GM04504 (cell line): Measurements from ENCODE around the gene BUB3.
A peak's percentile ranks its signal among the peaks of the same experiment; 100 is the strongest.
"Not testable (repeated sequence)": the region's sequence is repeated elsewhere in the genome, so short reads cannot be mapped to it uniquely, and the experiment has no call there.

Experiments
- DNase-seq: peaks from one replicate; pipeline ENCODE4 v3.0.0-alpha.2; 2012; ENCODE audit warnings: low read depth

BUB3 gene

DNA sequence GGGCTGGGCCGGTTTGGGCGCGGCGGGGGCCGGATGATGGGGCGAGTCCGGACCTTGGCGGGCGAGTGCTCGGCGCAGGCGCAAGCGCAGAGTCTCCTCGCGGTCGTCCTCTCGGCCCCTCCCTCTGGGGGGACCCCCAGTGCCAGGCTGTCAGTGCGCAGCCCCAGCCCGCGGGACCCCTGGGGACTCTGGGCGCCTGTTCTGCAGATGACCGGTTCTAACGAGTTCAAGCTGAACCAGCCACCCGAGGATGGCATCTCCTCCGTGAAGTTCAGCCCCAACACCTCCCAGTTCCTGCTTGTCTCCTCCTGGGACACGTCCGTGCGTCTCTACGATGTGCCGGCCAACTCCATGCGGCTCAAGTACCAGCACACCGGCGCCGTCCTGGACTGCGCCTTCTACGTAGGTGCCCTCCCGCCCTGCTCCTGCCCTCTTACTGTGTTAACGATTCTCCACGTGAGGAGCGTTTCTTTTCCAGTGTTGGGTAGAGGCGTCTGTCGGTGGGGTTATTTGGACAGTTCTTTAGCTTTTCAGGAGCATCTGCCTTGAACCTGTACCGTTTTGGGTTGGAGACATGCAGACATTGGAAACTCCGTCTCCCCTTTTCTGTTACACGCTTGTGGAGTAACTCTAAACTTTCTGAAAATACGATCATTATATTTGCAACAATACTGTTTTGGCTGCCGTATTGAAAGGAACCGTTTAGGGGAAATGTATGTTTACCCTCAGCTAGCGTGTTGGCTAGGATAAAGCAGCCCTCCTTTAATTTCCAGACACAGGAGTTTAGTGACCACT, 706 bp downstream of the BUB3 start:
- peak; percentile 15 for DNase-seq

DNA sequence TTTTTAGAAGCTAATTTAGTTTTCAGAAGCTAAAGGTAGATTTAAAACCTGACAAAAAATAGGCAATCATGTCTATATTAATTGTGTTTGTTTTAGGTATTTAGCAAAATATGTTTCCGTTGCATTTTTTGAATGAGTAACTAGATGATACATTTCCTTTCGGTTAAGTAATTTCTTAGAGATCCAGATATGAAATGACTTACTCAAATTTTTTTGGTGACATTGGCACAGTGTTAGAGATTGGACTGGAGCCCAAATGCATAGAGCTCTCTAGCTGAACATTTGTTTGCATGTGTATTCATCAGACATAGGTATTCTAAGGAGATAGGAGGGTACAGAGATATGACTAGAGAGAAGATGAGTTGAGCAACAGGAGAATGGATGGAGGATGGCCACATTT, 1.9 kb downstream of the BUB3 start:
- no peak for DNase-seq

DNA sequence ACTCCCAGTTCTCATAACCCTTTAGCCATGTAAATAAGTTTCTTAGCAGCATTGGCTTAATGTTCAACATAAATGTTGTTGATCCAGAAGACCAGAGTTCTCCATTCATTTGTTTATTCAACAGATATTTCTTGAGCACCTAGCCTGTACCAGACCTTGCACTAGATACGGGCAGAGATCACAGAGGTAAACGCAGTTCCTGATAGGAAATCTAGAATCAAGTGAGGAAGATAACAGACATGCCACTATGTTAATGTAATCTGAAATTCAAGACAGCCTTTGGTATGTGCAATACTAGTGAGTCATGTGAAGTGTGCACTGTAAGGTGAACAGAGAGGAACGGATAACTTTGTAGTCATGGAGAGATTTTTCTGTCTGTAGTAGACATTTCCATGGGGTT, 3.0 kb downstream of the BUB3 start:
- DNase-seq, result no peak

DNA sequence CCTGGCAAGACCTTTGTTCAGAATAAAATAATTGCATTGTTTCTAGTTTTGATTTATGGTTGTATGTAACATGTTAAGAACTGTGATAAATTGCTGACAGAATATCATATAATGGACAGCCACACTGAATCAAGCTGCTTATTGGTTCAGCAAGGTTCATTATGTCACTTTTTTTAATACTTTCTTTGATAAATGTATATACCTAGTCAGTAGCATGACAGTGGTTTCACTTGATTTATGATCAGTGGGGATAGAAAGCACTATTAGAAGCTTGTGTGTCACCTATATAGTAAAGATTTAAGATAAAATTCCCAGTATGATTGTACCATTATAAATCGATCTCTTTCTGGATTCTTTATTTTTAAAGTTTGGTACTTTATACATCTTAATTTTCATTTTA, 4.5 kb downstream of the BUB3 start:
- DNase-seq, result no peak

DNA sequence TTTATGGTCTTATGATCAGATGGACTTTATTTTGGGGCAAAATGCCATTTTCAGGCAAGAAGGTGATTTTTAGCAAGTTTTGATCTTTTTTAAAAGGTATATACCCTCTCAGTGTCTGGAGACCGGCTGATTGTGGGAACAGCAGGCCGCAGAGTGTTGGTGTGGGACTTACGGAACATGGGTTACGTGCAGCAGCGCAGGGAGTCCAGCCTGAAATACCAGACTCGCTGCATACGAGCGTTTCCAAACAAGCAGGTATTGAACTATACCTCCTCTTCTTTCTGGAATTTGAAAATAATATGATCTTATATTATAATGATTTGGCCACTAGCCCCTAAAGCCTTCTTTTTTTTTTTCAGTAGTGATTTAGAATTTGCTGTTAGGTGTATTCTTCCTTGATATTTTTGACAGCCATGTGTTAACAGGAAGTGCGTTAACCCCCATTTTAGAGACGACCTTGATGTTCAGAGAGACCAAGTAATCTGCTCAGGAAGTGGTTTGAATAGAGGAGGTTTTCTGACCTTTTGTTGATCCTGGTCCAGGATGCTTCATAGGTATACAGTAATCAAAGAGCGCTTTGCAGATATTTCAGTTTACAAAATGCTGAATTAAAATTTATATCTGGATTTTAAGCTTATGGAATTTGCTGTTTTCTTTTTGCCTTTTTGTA, 6.2 kb downstream of the BUB3 start:
- no peak for DNase-seq

DNA sequence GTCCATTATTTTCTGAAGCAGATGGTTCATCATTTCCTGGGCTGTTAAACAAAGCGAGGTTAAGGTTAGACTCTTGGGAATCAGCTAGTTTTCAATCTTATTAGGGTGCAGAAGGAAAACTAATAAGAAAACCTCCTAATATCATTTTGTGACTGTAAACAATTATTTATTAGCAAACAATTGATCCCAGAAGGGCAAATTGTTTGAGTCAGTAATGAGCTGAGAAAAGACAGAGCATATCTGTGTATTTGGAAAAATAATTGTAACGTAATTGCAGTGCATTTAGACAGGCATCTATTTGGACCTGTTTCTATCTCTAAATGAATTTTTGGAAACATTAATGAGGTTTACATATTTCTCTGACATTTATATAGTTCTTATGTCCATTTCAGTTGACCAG, 10.1 kb downstream of the BUB3 start:
- DNase-seq, result no peak

DNA sequence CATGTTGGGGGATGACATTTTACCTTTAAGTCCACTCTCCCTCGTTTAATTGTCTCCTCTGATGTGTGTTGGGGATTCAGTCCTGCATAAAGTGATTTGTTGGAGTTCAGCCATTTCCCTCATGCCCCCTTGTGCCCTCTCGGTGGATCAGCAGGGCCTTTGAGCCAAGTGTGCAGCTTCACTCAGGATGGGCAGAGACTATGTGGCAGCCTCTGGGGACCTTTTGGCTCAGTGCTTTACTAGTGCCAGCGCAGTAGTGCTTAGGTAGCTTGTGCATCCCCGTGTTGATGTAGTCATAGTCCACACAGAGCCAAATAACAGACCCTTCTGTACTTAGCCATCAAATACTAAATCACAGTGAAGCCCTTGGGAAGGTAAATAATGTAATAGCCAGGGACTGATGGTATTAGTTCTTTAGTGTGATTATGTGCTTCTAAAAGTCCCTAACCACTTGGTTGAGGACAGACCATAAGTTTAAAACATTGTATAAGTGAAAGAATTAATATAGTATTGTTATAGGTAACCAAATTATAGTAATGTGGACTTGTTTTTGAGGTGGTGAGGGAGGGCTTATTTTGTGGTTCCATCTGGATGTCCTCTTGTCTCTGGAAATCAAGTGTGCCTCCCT, 11.4 kb downstream of the BUB3 start:
- no peak for DNase-seq

DNA sequence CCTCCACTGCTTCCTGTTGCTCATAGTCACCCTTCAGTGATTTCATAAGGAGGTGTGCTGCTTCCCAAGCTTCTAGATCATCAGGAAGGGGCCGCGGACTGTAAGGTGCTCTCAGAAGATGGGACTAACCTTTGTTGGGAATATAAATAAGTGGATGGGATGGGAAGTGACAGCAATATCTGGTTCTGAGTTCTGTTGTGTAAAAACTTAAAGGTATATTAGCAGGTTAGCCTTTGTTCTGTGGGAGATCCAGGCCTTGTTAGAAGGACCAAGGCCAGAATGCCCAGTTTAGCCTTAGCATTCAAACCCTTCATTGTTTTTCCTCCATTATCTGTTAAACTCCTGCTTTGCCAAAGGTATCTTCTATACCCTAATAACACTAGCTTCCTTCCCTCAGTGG, 12.4 kb downstream of the BUB3 start:
- no peak for DNase-seq

DNA sequence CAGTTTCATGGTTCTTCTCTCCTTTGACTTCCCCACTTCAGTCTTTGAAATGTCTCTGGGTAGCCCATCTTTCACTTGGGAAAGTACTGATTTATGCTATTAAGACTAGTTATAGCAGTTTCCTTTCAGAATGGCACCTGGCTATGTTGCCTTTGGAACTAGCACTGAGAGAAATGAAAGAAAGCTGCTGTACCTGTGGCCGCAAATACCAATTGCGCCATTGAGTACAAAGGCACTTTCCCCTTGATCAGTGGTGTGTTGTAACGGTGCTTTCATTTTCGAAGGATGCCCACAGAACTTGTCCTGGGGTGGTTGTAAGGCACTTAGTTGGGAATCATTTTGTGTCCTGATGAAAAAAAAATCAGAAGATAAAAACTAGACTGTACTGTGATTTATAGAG, 16.8 kb downstream of the BUB3 start:
- no peak for DNase-seq

DNA sequence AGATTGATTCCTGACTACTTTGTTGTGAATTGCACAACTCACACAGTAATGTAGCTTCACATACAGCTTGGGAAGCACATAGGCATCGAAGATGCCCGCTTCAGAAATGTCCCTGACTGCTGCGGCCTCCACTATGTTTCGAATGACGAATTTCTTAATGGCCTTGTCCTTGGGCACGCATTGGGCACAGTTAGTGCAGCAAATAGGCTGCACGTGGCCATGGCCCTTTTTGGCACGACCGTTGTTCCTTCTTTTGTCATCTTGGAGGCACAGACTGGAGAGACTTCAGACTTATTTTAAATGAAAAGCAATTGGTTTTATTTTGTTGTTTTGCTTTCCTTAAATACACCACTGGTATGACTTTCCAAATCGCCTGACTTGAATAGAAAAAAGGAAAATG, 17.4 kb downstream of the BUB3 start:
- not testable (repeated sequence) for DNase-seq

DNA sequence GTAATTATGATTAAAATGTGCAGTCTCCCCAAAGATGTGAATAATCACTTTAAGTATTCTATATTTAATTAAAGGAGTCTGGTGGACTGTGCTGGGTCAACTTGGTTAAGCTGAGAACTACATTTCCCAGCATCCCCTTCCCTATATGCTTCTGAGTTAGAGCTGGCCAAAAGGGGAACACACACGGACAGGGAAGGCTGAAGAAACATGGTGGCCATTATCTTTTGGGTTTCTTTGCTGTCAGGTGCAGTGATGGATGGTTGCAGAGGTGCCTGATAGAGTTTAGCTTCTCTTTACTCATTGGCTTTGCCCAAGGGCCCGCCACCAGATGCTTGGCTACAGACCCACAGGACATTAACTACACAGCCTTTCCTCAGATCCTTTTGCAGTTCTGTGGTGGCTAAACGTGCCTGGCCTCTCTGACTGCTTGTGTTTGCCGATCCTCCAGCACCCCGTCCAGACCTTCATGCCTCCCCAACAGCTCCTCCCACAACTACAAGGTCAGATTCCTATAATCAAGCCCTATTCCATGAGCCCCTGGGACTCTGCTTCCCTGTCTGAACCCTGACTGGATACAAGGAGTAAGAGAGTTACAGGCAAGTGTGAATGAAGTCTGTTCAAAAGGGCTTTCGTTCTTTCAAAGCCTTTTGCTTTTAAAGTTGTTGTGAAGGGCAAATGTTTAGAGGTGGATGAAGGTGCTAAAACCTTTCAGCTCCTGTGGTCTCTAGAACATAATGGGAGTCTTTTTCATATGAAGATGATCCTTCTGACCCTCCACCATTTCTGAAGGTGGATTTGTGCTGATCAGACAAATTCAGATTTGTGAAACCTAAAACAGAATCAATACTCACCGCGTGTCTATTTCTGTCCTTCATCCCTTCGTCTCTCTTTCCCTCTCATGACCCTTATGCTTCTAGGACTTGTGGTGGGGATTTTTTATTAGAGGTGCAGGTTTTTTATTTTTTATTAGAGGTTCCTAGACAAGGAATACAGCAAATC, 21.5 kb downstream of the BUB3 start:
- no peak for DNase-seq

DNA sequence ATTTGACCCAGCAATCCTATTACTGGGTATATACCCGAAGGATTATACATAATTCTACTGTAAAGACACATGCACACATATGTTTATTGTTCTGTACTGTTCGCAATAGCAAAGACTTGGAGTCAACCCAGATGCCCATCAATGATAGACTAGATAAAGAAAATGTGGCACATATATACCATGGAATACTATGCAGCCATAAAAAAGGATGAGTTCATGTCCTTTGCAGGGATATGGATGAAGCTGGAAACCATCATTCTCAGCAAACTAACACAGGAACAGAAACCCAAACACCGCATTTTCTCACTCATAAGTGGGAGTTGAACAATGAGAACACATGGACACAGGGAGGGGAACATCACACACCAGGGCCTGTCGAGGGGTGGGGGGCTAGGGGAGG, 24.2 kb downstream of the BUB3 start:
- DNase-seq, result not testable (repeated sequence)

DNA sequence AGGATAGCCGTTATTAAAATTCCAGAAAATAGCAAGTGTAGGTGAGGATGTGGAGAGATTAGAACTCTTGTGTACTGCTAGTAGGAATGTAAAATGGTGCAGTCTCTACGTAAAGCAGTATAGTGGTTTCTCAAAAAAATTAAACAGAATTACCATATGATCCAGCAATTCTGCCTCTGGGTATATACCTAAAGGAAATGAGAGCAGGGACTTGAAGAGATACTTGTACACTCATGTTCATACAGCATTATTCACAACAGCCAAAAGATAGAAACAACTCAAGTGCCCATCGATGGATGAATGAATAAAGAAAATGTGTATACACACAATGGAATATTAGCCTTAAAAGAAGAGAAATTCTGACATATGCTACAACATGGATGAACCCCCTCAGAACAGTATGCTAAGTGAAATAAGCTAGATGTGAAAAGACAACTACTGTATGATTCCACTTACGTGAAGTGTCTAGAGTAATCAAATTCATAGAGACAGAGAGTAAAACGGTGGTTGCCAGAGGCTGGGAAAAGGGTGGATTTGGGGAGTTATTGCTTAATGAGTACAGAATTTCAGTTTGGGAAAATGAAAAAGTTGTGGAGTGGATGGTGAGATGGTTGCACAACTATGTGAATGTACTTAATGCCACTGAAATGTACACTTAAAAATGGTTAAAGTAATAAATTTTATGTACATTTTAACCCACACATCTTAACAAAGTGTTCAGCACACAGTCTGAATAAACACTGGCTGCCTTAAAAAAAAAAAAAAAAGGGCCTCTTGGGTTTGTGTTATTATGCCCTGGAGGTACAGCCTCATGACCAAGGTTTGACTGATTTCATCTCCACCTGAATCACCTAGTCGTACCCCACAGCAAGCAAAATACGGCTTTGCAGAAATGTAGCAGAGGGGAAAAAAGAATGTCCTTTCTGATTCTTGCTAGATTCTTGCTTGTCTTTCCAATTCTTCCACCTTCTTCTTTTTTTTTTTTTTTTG, 26.2 kb downstream of the BUB3 start:
- DNase-seq, result no peak

DNA sequence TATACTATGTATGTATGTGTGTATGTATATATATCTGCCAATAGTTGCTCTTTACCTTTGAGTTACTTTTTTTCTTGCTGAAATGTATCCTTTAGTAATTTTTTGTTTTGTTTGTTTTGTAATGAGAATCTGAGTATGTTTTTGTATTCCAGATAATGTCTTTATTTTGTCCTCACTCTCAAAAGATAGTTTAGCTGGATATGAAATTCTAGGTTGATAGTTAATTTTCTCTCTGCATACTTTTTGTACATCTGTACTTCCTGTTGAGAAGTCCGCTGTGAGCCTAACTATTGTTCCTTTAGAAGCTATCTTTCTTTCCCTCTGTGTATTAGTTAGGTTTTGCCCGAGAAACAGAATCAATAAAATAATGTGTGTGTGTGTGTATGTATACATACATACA, 29.5 kb downstream of the BUB3 start:
- DNase-seq, result no peak

DNA sequence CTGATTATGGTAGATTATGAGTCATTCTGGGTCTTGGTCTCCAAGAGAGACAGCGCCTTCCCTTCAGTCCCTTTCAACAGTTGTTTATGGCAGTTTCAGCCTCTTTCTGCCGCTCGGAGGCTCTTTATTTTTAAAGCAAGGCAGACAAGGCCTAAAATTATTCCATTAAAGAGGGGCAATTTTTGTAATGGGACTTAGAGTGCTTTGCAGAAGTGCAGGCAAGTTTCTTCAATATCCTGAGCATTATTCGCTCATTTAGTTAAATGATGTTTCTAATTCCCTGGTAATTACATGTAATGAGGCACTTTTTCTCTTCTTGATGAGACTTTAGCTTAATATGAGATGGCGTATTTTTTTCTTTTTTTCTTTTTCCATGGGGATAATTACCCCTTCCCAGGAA, 33.6 kb downstream of the BUB3 start:
- DNase-seq, result no peak

DNA sequence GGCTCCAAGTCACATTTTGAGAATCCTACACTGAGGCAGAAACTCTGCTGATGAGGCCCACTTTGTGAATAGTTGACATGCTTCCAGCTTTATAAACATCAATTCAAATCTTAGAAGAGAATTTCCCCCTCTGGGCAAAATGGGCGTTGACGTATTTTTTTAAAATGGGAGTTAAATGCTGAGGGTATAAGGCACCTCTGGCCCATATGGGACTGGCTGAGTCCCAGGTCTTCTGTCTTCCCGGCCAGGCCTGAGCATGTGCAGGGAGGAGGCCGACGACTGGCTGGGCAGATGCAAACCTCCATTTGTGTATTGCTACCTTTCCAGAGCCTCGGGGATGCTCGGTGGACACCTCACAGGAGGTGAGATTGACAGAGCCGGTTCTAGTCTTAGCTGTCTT, 37.7 kb downstream of the BUB3 start:
- no peak for DNase-seq

DNA sequence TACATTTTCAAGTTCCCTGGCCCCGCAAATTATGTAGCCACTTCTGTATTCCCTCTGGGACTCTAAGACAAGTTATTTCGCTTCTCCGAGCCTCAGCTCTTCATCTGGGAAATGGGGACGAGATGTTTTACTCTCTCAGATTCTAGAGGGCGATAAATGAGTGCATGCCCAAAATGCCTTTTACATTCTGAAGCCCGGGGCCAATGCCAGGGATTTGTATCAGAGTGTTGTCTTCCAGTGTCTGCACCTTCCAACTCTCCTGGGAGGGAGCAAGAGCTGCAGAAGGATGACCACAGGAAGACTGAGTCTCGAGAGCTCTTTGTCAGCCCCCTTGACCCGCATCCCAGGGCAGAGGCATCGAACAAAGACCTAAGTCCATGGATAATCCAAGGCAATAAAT, 39.9 kb downstream of the BUB3 start:
- DNase-seq, result no peak

DNA sequence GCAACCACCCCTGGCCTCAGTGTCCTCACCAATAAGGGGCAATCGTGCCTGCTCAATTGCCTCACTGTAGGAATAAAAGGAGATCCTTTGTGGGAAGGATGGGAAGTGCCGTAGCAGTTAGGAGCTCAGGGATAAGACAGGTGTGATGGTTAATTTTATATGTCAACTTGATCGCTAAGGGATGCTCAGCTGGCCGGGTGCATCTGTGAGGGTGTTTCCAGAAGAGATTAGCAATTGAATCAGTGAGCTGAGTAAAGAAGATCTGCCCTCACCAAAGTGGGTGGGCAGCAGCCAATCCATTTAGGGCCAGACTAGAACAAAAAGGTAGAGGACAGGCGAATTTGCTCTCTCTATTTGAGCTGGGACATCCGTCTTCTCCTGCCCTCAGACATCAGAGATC, 46.3 kb downstream of the BUB3 start:
- no peak for DNase-seq

DNA sequence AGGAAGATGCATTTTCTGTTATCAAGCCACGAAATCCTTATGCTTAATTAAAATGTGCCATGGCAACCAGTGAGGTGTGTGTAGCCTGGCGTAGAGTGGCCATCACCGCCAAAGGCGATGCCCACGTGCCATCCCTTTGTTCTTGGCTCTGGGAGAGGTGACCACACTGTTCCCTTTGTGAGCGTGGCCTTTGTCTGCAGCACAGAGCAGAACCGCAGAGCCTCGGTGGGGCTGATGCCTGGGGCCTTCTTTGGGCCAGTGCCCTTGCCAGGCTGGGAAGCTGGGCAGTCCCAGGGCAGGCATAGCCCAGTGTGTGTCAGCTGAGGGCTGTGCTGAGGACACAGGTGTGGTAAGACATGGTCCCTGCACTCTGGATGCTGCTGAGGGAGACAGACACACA, 48.3 kb downstream of the BUB3 start:
- DNase-seq, result no peak

DNA sequence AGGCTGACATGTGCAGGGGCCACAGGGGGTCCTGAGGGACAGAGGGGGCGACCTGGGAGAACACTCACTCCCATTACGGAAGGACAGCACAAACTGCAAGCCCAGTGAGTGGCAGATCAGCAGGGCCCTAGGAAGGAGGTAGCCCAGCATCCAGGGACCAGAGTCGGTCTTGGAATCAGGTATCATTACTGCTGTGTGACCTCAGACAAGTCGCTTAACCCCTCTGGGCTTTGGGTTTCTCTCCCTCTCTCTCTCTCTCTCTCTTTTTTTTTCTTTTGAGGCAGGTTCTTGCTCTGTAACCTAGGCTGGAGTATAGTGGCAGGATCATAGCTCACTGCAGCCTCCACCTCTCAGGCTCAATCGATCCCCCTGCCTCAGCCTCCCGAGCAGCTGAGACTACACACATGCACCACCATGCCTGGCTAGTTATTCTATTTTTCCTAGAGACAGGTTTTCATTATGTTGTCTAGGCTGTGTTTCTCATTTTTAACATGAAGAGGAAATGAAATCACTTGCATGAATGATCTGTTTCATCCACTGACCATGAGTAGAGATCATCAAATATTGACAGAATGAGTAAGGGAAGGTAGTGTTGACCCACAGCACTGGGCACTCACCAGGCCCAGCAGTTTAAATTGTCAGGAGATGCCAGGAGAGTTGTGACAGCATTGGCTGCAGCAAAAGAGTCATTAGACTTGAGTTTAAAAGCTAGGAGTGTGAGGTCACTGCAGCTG, 49.4 kb downstream of the BUB3 start:
- no peak for DNase-seq
